ENCODE measurements around the gene SCART1.

DNA sequence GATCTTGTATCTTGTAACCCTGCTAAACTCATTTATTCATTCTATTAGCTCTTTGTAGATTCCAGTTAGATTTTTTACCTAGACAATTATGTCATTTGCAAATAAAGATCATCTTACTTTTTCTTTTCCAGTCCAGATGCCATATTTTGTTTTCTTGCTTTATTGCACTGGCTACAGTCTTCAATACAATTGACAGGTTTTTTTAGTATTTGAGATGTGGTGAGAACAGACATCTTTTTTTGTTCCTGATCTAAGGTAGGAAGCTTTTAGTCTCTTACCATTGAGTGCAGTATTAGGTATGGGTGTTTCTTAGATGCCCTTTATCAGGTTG, 41.4 kb upstream of the SCART1 start:
- TF ChIP-seq, protein P1, sequence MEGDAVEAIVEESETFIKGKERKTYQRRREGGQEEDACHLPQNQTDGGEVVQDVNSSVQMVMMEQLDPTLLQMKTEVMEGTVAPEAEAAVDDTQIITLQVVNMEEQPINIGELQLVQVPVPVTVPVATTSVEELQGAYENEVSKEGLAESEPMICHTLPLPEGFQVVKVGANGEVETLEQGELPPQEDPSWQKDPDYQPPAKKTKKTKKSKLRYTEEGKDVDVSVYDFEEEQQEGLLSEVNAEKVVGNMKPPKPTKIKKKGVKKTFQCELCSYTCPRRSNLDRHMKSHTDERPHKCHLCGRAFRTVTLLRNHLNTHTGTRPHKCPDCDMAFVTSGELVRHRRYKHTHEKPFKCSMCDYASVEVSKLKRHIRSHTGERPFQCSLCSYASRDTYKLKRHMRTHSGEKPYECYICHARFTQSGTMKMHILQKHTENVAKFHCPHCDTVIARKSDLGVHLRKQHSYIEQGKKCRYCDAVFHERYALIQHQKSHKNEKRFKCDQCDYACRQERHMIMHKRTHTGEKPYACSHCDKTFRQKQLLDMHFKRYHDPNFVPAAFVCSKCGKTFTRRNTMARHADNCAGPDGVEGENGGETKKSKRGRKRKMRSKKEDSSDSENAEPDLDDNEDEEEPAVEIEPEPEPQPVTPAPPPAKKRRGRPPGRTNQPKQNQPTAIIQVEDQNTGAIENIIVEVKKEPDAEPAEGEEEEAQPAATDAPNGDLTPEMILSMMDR (IDR thresholded peaks at IDR 0.05; ENCODE audit: low read depth, low read length, poor library complexity, severe bottlenecking): no peak
- no peak for TF ChIP-seq EZH2phosphoT487 (IDR thresholded peaks at IDR 0.05; ENCODE audit: borderline replicate concordance, low read length)
